Tibial artery (tissue), 4 donors: ENCODE measurements around the gene CUX1.

Experiments used
- DNase-seq, 2 donors: peaks; one replicate each; pipeline ENCODE4 v3.0.0-alpha.2; 2019
- H3K27ac ChIP-seq, 2 donors: fragments of 200-600 bp; sonication (generic) in 1 of 2; 1 replicate in 1 of 2; 2 replicates in 1 of 2; pipeline ENCODE4 v1.5.1; 2018 to 2019; ENCODE audit warnings: mild to moderate bottlenecking in 1 of 2
- H3K27me3 ChIP-seq, 2 donors: fragments of 200-600 bp; sonication (generic) in 1 of 2; one replicate each; pipeline versions ENCODE4 v1.5.1 to v1.6.0; 2016 to 2019
- H3K36me3 ChIP-seq, 3 donors: fragments of 200-600 bp; sonication (generic) in 2 of 3; one replicate each; pipeline ENCODE4 v1.5.1; 2016 to 2019; ENCODE audit warnings: mild to moderate bottlenecking in 2 of 3
- H3K4me1 ChIP-seq, 4 donors: fragments of 200-600 bp; sonication (generic) in 2 of 4; 1 replicate in 3 of 4; 2 replicates in 1 of 4; pipeline ENCODE4 v1.5.1; 2016 to 2019
- H3K4me3 ChIP-seq, 2 donors: fragments of 200-600 bp; sonication (generic) in 1 of 2; 1 replicate in 1 of 2; 2 replicates in 1 of 2; pipeline ENCODE4 v1.5.1; 2018 to 2019; ENCODE audit warnings: mild to moderate bottlenecking in 2 of 2
- H3K9me3 ChIP-seq, 3 donors: fragments of 200-600 bp; sonication (generic) in 1 of 3; one replicate each; pipeline ENCODE4 v1.5.1; 2016 to 2019
- CTCF ChIP-seq, 2 experiments: fragments of 200-600 bp in 1 of 2; fragments of 450-650 bp in 1 of 2; IDR thresholded peaks; one replicate each; pipeline ENCODE4 v1.5.1; 2017 to 2019; ENCODE audit warnings: antibody characterized with exemption in 2 of 2, mild to moderate bottlenecking in 1 of 2, moderate library complexity in 1 of 2
- intact Hi-C: fragments of 100-400 bp; cut with DNase I; formaldehyde crosslinking; loops from one replicate; pipeline ENCODE4 v1.15.0; 2023; ENCODE audit warnings: low total_unique reads

CUX1 gene

DNA sequence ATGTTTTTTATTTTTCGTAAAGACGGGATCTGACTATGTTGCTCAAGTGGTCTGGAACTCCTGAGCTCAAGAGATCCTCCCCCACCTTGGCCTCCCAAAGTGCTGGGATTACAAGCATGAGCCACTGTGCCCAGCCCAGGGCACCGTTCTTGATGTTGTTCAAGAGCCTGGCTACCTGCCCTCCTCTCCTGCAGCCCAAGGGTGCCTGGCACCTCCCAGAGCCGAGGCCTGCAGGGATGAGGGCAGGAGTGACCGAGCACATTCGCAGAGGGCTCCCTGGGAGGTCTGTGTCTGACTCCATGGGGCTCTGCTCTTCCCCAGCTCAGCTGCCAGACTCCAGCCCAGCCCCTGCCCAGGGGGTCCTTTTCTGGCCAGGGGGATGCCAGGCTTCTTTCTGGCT, 484.6 kb downstream of the CUX1 start:
- TF ChIP-seq CTCF (IDR thresholded peaks at IDR 0.05) = no peak
- no peak for DNase-seq
- Histone ChIP-seq H3K4me1 (peaks cover 0 to under 1% (median 0%) of the 10 kb centered on the region in 4 donors), H3K27ac (no peak overlapping the region), H3K9me3 (no peaks in the 10 kb centered on the region), H3K4me3 (no peak overlapping the region), H3K36me3 (no peaks in the 10 kb centered on the region), H3K27me3 (peaks cover 0 to 23% of the 10 kb centered on the region in 2 donors)
- intact Hi-C loops = no loop called here

- intact Hi-C loops = no loop called here
- no peaks in the 10 kb centered on the region for H3K36me3 ChIP-seq
- no peak overlapping the region for H3K4me3 ChIP-seq
- H3K27ac ChIP-seq = no peak overlapping the region
- peaks cover 0 to 3% (median 0%) of the 10 kb centered on the region in 4 donors for H3K4me1 ChIP-seq
- DNase-seq = no peak
- no peak for TF ChIP-seq CTCF (IDR thresholded peaks at IDR 0.05)
- H3K9me3 ChIP-seq = no peaks in the 10 kb centered on the region
- H3K27me3 ChIP-seq = peaks cover 0 to 20% of the 10 kb centered on the region in 2 donors
Measured at GRCh38 chr7:102303669-102304422, 486.4 kb downstream of the CUX1 start.

DNA sequence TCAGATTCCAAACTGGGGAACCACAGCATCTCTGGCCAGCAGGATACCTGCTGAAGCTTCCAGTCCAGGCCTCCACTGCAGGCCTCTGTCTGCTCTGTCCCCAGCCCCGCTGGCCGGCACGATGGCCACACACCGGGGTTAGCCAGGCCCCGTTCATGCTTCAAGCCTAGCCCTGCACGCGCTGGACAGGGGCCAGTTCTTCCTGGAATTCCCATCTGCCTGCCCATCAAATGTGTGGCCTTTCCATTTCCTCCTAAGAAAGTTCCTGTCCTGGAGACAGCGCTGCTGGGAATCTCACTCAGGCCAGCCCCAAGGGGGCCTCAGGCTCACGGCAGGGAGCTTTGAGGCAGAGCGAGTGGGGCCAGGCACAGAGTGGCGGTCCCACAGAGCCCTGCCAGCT, 487.2 kb downstream of the CUX1 start:
- intact Hi-C loops = no loop called here
- H3K27me3 ChIP-seq = peaks cover 0 to 16% of the 10 kb centered on the region in 2 donors
- DNase-seq = no peak
- no peaks in the 10 kb centered on the region for H3K9me3 ChIP-seq
- no peak for TF ChIP-seq CTCF (IDR thresholded peaks at IDR 0.05)
- peaks cover 0 to 3% (median 0%) of the 10 kb centered on the region in 4 donors for H3K4me1 ChIP-seq
- no peak overlapping the region for H3K27ac ChIP-seq
- no peaks in the 10 kb centered on the region for H3K36me3 ChIP-seq
- no peak overlapping the region for H3K4me3 ChIP-seq

GRCh38 chr7:102305414-102306268, 488.2 kb downstream of the CUX1 start:
- Histone ChIP-seq H3K4me1 (peaks cover 0 to 3% (median 0%) of the 10 kb centered on the region in 4 donors), H3K4me3 (no peak overlapping the region), H3K36me3 (peaks cover 0 to 3% (median 0%) of the 10 kb centered on the region in 3 donors), H3K27me3 (peaks cover 0 to 6% of the 10 kb centered on the region in 2 donors), H3K27ac (no peak overlapping the region), H3K9me3 (no peaks in the 10 kb centered on the region)
- no peak for TF ChIP-seq CTCF (IDR thresholded peaks at IDR 0.05)
- DNase-seq = no peak
- intact Hi-C loops = no loop called here

- no peak for TF ChIP-seq CTCF (IDR thresholded peaks at IDR 0.05)
- H3K4me1 ChIP-seq = peaks cover 0 to 3% (median 0%) of the 10 kb centered on the region in 4 donors
- intact Hi-C loops = no loop called here
- peak; percentile 54 to 74 for DNase-seq
- H3K27me3 ChIP-seq = no peaks in the 10 kb centered on the region
- no peak overlapping the region for H3K27ac ChIP-seq
- H3K9me3 ChIP-seq = no peaks in the 10 kb centered on the region
- peaks cover 0 to 5% (median 0%) of the 10 kb centered on the region in 3 donors for H3K36me3 ChIP-seq
- no peak overlapping the region for H3K4me3 ChIP-seq
Measured at GRCh38 chr7:102306916-102307677, 489.7 kb downstream of the CUX1 start.
